ENCODE results near the gene SMIM24.

Gene SMIM24

GRCh38 chr19:3462991-3463713, 17.2 kb downstream of the SMIM24 start:
- no peaks in the 10 kb centered on the region for H3K9me3 ChIP-seq (ENCODE audit: control insufficient read depth in 2 of 2, low read length in 2 of 2)

GRCh38 chr19:3459965-3460582, 20.3 kb downstream of the SMIM24 start:
- Histone ChIP-seq H3K4me3 (ENCODE audit: low read length in 2 of 2) (no peak overlapping the region), H3K9ac (ENCODE audit: low read depth in 1 of 2, low read length in 2 of 2) (peak overlapping the region in 1 of 2 donors; percentile 19), H3K36me3 (ENCODE audit: control insufficient read depth in 2 of 2, insufficient read depth in 2 of 2, low read length in 2 of 2) (peaks cover 8 to 11% of the 10 kb centered on the region in 2 donors), H3K9me3 (ENCODE audit: control insufficient read depth in 2 of 2, low read length in 2 of 2) (no peaks in the 10 kb centered on the region), H3K27me3 (ENCODE audit: control insufficient read depth in 2 of 2, insufficient read depth in 2 of 2, low read length in 2 of 2) (no peaks in the 10 kb centered on the region), H3K27ac (ENCODE audit: low read depth in 2 of 2, low read length in 2 of 2) (no peak overlapping the region), H3K4me1 (ENCODE audit: control insufficient read depth in 2 of 2, insufficient read depth in 2 of 2, low read length in 2 of 2) (peaks cover 5 to 7% of the 10 kb centered on the region in 2 donors)

More at GRCh38 chr19:3462991-3463713, 17.2 kb downstream of the SMIM24 start:
- H3K27ac ChIP-seq (ENCODE audit: low read depth in 2 of 2, low read length in 2 of 2), result no peak overlapping the region
- peaks cover 0 to 6% of the 10 kb centered on the region in 2 donors for H3K36me3 ChIP-seq (ENCODE audit: control insufficient read depth in 2 of 2, insufficient read depth in 2 of 2, low read length in 2 of 2)
- no peak overlapping the region for H3K4me3 ChIP-seq (ENCODE audit: low read length in 2 of 2)
- peaks cover 0 to 5% of the 10 kb centered on the region in 2 donors for H3K4me1 ChIP-seq (ENCODE audit: control insufficient read depth in 2 of 2, insufficient read depth in 2 of 2, low read length in 2 of 2)
- H3K27me3 ChIP-seq (ENCODE audit: control insufficient read depth in 2 of 2, insufficient read depth in 2 of 2, low read length in 2 of 2), result no peaks in the 10 kb centered on the region
- H3K9ac ChIP-seq (ENCODE audit: low read depth in 1 of 2, low read length in 2 of 2), result no peak overlapping the region

GRCh38 chr19:3459089-3459881, 21.0 kb downstream of the SMIM24 start:
- H3K27me3 ChIP-seq (ENCODE audit: control insufficient read depth in 2 of 2, insufficient read depth in 2 of 2, low read length in 2 of 2), result no peaks in the 10 kb centered on the region
- H3K9ac ChIP-seq (ENCODE audit: low read depth in 1 of 2, low read length in 2 of 2), result no peak overlapping the region
- H3K4me3 ChIP-seq (ENCODE audit: low read length in 2 of 2), result peak overlapping the region in 1 of 2 donors; percentile 4
- peaks cover 11 to 16% of the 10 kb centered on the region in 2 donors for H3K36me3 ChIP-seq (ENCODE audit: control insufficient read depth in 2 of 2, insufficient read depth in 2 of 2, low read length in 2 of 2)
- peak overlapping the region; percentile 36 to 67 for H3K27ac ChIP-seq (ENCODE audit: low read depth in 2 of 2, low read length in 2 of 2)
- H3K4me1 ChIP-seq (ENCODE audit: control insufficient read depth in 2 of 2, insufficient read depth in 2 of 2, low read length in 2 of 2), result peaks cover 5 to 7% of the 10 kb centered on the region in 2 donors
- H3K9me3 ChIP-seq (ENCODE audit: control insufficient read depth in 2 of 2, low read length in 2 of 2), result no peaks in the 10 kb centered on the region

GRCh38 chr19:3458229-3459088, 21.9 kb downstream of the SMIM24 start:
- peaks cover 5 to 7% of the 10 kb centered on the region in 2 donors for H3K4me1 ChIP-seq (ENCODE audit: control insufficient read depth in 2 of 2, insufficient read depth in 2 of 2, low read length in 2 of 2)
- H3K9ac ChIP-seq (ENCODE audit: low read depth in 1 of 2, low read length in 2 of 2), result no peak overlapping the region
- H3K9me3 ChIP-seq (ENCODE audit: control insufficient read depth in 2 of 2, low read length in 2 of 2), result no peaks in the 10 kb centered on the region
- peak overlapping the region; percentile 36 to 67 for H3K27ac ChIP-seq (ENCODE audit: low read depth in 2 of 2, low read length in 2 of 2)
- H3K4me3 ChIP-seq (ENCODE audit: low read length in 2 of 2), result no peak overlapping the region
- peaks cover 16 to 17% of the 10 kb centered on the region in 2 donors for H3K36me3 ChIP-seq (ENCODE audit: control insufficient read depth in 2 of 2, insufficient read depth in 2 of 2, low read length in 2 of 2)
- H3K27me3 ChIP-seq (ENCODE audit: control insufficient read depth in 2 of 2, insufficient read depth in 2 of 2, low read length in 2 of 2), result no peaks in the 10 kb centered on the region

DNA sequence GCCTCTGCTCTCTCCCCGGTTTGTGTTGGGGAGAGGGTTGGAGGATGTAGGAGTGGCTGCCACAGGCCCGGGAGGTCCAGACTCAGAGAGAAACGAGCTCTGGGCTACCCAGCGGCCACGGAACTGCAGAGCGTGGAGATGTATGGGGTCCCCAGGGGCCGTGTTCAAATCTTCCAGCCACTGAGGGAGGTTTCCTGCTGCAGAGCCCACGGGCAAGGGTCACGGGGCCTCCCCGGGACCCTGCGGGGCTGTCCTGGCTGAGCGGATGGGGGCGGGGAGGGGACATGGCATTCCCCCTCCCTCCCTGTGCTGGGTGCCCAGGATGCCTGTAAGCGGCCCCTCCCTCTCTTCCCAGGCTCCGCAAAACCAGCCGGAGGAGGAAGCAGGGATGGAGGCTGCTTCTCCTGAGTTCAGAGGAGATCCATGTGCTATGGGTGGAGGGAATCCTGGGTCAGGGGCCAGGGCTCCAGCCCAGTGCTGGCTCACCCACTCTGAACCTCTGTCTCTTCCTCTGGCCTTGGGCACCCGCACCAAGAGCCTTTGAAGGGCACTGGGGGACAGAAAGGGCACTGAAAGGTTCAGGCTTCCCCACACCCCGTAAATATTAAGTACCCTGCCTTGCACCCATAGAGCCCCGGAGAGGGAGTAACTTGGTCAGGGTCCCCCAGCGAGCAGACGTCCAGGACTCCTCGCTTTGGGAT, 22.6 kb downstream of the SMIM24 start:
- H3K27me3 ChIP-seq (ENCODE audit: control insufficient read depth in 2 of 2, insufficient read depth in 2 of 2, low read length in 2 of 2), result no peaks in the 10 kb centered on the region
- peaks cover 5 to 7% of the 10 kb centered on the region in 2 donors for H3K4me1 ChIP-seq (ENCODE audit: control insufficient read depth in 2 of 2, insufficient read depth in 2 of 2, low read length in 2 of 2)
- H3K4me3 ChIP-seq (ENCODE audit: low read length in 2 of 2), result no peak overlapping the region
- peaks cover 16 to 18% of the 10 kb centered on the region in 2 donors for H3K36me3 ChIP-seq (ENCODE audit: control insufficient read depth in 2 of 2, insufficient read depth in 2 of 2, low read length in 2 of 2)
- no peak overlapping the region for H3K9ac ChIP-seq (ENCODE audit: low read depth in 1 of 2, low read length in 2 of 2)
- H3K27ac ChIP-seq (ENCODE audit: low read depth in 2 of 2, low read length in 2 of 2), result peak overlapping the region; percentile 24 to 67
- no peaks in the 10 kb centered on the region for H3K9me3 ChIP-seq (ENCODE audit: control insufficient read depth in 2 of 2, low read length in 2 of 2)

DNA sequence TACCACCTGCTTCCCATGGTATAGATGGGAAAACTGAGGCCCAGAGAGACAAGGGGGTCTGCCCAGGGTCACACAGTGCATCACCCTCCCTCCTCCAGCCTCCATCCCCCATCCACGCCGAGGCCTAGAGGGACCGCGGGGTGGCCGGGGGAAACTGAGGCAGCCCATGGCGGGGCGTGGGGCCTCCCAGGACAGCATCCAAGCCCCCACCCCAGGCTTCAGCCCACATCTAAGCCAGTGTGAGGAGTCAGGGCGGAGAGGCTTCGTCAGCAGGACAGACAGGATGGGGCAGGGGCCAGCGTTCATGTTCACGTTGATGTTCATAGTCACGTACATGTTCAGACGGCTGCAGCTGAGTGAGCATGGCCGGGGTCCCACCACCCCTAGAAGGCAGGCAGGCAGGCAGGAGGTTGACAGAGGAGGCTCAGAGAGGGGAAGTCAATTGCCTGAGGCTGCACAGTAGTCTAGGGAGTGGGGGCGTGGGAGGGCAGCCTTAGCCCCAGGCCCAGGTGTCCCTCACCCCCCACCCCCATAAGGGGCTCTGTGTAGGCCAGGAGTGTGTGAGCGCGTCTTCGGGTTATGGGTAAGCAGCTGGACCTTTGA, 23.3 kb downstream of the SMIM24 start:
- peaks cover 18 to 23% of the 10 kb centered on the region in 2 donors for H3K36me3 ChIP-seq (ENCODE audit: control insufficient read depth in 2 of 2, insufficient read depth in 2 of 2, low read length in 2 of 2)
- H3K9ac ChIP-seq (ENCODE audit: low read depth in 1 of 2, low read length in 2 of 2), result no peak overlapping the region
- no peak overlapping the region for H3K4me3 ChIP-seq (ENCODE audit: low read length in 2 of 2)
- H3K27me3 ChIP-seq (ENCODE audit: control insufficient read depth in 2 of 2, insufficient read depth in 2 of 2, low read length in 2 of 2), result no peaks in the 10 kb centered on the region
- H3K9me3 ChIP-seq (ENCODE audit: control insufficient read depth in 2 of 2, low read length in 2 of 2), result no peaks in the 10 kb centered on the region
- H3K4me1 ChIP-seq (ENCODE audit: control insufficient read depth in 2 of 2, insufficient read depth in 2 of 2, low read length in 2 of 2), result peaks cover 5 to 7% of the 10 kb centered on the region in 2 donors
- H3K27ac ChIP-seq (ENCODE audit: low read depth in 2 of 2, low read length in 2 of 2), result peak overlapping the region in 1 of 2 donors; percentile 23

DNA sequence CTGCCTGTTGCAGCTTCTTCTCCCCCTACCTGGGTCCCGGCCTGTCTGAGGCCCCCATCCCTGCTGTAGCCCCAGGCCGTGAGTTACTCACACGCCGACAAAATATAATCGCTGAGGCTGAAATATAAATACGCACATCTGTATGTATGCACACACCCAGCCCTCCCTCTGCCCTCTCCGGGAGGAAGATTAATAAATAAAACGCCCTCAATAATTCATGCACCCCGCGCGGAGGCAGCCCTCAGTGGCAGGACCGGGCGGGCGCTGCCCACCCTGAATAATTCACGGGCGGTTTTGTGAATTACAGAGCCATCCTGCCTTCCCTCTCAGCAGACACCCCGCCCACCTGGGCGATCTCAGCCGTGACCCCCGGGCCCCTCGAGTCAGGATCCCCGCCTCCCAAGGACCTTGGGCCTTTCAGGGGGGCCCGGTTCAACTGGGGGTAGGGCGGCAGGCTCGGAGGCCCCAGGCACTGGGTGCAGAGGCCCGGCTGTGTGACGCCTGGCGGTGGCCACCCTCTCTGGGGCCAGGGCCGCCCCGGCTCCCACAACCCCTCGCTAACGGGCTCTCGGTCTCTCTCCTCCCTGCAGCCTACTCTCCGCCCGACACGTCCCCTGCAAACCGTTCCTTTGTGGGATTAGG, 24.2 kb downstream of the SMIM24 start:
- H3K9ac ChIP-seq (ENCODE audit: low read depth in 1 of 2, low read length in 2 of 2), result no peak overlapping the region
- H3K27me3 ChIP-seq (ENCODE audit: control insufficient read depth in 2 of 2, insufficient read depth in 2 of 2, low read length in 2 of 2), result no peaks in the 10 kb centered on the region
- H3K4me1 ChIP-seq (ENCODE audit: control insufficient read depth in 2 of 2, insufficient read depth in 2 of 2, low read length in 2 of 2), result peaks cover 5 to 7% of the 10 kb centered on the region in 2 donors
- no peaks in the 10 kb centered on the region for H3K9me3 ChIP-seq (ENCODE audit: control insufficient read depth in 2 of 2, low read length in 2 of 2)
- peaks cover 18 to 23% of the 10 kb centered on the region in 2 donors for H3K36me3 ChIP-seq (ENCODE audit: control insufficient read depth in 2 of 2, insufficient read depth in 2 of 2, low read length in 2 of 2)
- no peak overlapping the region for H3K4me3 ChIP-seq (ENCODE audit: low read length in 2 of 2)
- H3K27ac ChIP-seq (ENCODE audit: low read depth in 2 of 2, low read length in 2 of 2), result no peak overlapping the region

DNA sequence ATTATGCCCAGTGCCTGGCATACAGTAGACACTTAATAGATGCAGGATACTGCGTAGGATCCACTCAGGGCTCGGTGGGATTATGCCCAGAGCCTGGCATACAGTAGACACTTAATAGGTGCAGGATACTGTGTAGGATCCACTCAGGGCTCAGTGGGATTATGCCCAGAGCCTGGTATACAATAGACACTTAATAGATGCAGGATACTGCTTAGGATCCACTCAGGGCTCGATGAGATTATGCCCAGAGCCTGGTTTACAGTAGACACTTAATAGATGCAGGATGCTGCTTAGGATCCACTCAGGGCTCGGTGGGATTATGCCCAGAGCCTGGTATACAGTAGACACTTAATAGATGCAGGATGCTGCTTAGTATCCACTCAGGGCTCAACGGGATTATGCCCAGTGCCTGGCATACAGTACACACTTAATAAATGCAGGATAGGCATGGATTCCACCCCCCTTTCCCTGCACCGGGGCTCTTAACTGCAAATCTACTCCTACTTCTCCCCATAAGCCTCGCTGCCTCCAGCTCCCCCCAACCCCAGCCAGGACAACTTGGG, 24.9 kb downstream of the SMIM24 start:
- no peaks in the 10 kb centered on the region for H3K9me3 ChIP-seq (ENCODE audit: control insufficient read depth in 2 of 2, low read length in 2 of 2)
- H3K27ac ChIP-seq (ENCODE audit: low read depth in 2 of 2, low read length in 2 of 2), result no peak overlapping the region
- peaks cover 18 to 23% of the 10 kb centered on the region in 2 donors for H3K36me3 ChIP-seq (ENCODE audit: control insufficient read depth in 2 of 2, insufficient read depth in 2 of 2, low read length in 2 of 2)
- H3K9ac ChIP-seq (ENCODE audit: low read depth in 1 of 2, low read length in 2 of 2), result no peak overlapping the region
- no peak overlapping the region for H3K4me3 ChIP-seq (ENCODE audit: low read length in 2 of 2)
- peaks cover 5 to 7% of the 10 kb centered on the region in 2 donors for H3K4me1 ChIP-seq (ENCODE audit: control insufficient read depth in 2 of 2, insufficient read depth in 2 of 2, low read length in 2 of 2)
- no peaks in the 10 kb centered on the region for H3K27me3 ChIP-seq (ENCODE audit: control insufficient read depth in 2 of 2, insufficient read depth in 2 of 2, low read length in 2 of 2)

Measured in mucosa of rectum (tissue), 2 donors.